Right atrium auricular region (tissue), 2 donors: Measurements from ENCODE around the gene RNF4. TPM values are rescaled to one million over a fixed set of nuclear protein-coding genes. Genes with fewer than 3 reads are reported as not detected.

Experiments
- DNase-seq: peaks from one replicate; pipeline ENCODE4 v3.0.0-alpha.2; 2019; ENCODE audit warnings: low spot score
- H3K27ac ChIP-seq, 2 donors: fragments of 200-600 bp; sonication (generic); 1 replicate in 1 of 2; 2 replicates in 1 of 2; pipeline ENCODE4 v1.5.1; 2016 to 2019
- H3K27me3 ChIP-seq, 2 donors: fragments of 200-600 bp; sonication (generic); one replicate each; pipeline versions ENCODE4 v1.5.1 to v1.6.0; 2017 to 2019
- H3K36me3 ChIP-seq: fragments of 200-600 bp; sonication (generic); one replicate; pipeline ENCODE4 v1.5.1; 2016
- H3K4me1 ChIP-seq, 2 donors: fragments of 200-600 bp; sonication (generic); one replicate each; pipeline versions ENCODE4 v1.5.1 to v1.6.0; 2017 to 2019
- H3K4me3 ChIP-seq, 2 donors: fragments of 200-600 bp; sonication (generic); 1 replicate in 1 of 2; 2 replicates in 1 of 2; pipeline ENCODE4 v1.5.1; 2017 to 2019; ENCODE audit warnings: mild to moderate bottlenecking in 1 of 2, moderate library complexity in 1 of 2
- H3K9me3 ChIP-seq, 2 donors: fragments of 200-600 bp; sonication (generic); one replicate each; pipeline ENCODE4 v1.5.1; 2019
- CTCF ChIP-seq, 2 donors: fragments of 200-600 bp; sonication (generic); IDR thresholded peaks; one replicate each; pipeline ENCODE4 v1.5.1; 2019; ENCODE audit warnings: antibody characterized with exemption in 2 of 2
- total RNA-seq, 2 donors: library from RNA; depleted of rRNA; stranded (reverse); fragments of >200 nt; gene quantifications; one replicate each; pipeline ENCODE4 v1.1.0, GENCODE V29; 2016

RNF4 gene
- total RNA-seq, 2 donors from 2014 or later: 30.0 to 31.3 TPM

GRCh38 chr4:2424581-2424980 lies 44.3 kb upstream of the RNF4 start:
- Histone ChIP-seq H3K4me3 (no peak overlapping the region), H3K4me1 (peaks cover 0 to under 1% of the 10 kb centered on the region in 2 donors), H3K9me3 (no peaks in the 10 kb centered on the region), H3K27ac (no peak overlapping the region), H3K36me3 (no peaks in the 10 kb centered on the region), H3K27me3 (no peaks in the 10 kb centered on the region)
- no peak for DNase-seq
- TF ChIP-seq CTCF (IDR thresholded peaks at IDR 0.05): no peak

GRCh38 chr4:2425386-2426068 lies 43.4 kb upstream of the RNF4 start:
- H3K27me3 ChIP-seq: no peaks in the 10 kb centered on the region
- no peaks in the 10 kb centered on the region for H3K9me3 ChIP-seq
- no peaks in the 10 kb centered on the region for H3K4me1 ChIP-seq
- no peak for DNase-seq
- no peak overlapping the region for H3K27ac ChIP-seq
- no peaks in the 10 kb centered on the region for H3K36me3 ChIP-seq
- H3K4me3 ChIP-seq: no peak overlapping the region
- TF ChIP-seq CTCF (IDR thresholded peaks at IDR 0.05): no peak

- Histone ChIP-seq H3K4me1 (no peaks in the 10 kb centered on the region), H3K36me3 (no peaks in the 10 kb centered on the region), H3K27ac (no peak overlapping the region), H3K4me3 (no peak overlapping the region), H3K9me3 (no peaks in the 10 kb centered on the region), H3K27me3 (no peaks in the 10 kb centered on the region)
- DNase-seq: no peak
- no peak for TF ChIP-seq CTCF (IDR thresholded peaks at IDR 0.05)
These were observed 42.9 kb upstream of the RNF4 start for GRCh38 chr4:2426069-2426397.

- no peak overlapping the region for H3K27ac ChIP-seq
- no peak overlapping the region for H3K4me3 ChIP-seq
- H3K27me3 ChIP-seq: no peaks in the 10 kb centered on the region
- TF ChIP-seq CTCF (IDR thresholded peaks at IDR 0.05): no peak
- no peaks in the 10 kb centered on the region for H3K4me1 ChIP-seq
- DNase-seq: no peak
- H3K9me3 ChIP-seq: no peaks in the 10 kb centered on the region
- no peaks in the 10 kb centered on the region for H3K36me3 ChIP-seq
These were observed 42.1 kb upstream of the RNF4 start for GRCh38 chr4:2426711-2427275.

DNA sequence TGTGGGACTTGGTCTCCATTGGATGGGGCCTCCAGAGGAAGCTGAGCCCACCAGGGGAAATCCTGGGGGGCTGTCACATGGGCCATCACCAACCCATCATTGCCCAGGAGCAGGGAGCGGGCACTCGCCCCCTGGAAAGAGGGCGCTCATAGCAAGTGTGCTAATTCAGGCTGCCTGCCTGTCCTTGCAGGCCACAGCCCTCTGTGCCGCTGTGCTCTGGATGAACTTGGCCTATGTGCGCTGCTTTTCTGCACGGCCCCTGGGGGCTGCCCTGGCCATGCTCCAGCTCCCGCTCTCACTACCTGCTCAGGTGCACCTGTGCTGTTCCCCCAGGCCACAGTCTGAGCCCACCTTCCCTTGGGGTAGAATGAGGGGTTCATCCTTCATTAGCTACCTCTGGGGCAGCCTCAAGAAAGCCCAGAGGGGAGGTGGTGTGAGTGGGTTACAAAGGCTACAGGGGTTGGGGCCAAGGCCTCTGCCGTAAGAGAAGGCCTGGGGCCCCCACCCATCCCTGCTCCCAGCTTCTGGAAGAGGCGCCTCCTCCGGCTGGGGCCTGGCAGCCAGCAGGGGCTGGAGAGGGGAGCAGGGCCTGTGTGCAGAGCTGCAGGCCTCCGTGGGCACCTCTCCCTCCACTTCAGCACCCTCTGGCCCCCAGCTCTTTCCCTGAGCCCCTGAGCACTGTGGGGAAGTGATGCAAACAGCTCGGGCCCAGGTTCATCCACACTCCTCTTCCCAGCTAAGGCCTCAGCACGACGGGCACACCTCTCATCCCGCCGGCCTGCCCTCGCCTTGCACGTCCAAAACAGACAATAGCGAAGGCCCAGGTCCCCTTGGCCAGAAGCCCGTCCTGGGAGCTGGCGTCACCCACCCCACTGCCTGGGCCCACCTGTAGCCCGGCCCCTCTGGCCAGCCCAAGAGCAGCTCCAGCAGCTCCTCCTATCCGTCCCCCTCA lies 41.2 kb upstream of the RNF4 start:
- H3K9me3 ChIP-seq: no peaks in the 10 kb centered on the region
- no peak overlapping the region for H3K27ac ChIP-seq
- H3K27me3 ChIP-seq: no peaks in the 10 kb centered on the region
- no peak for DNase-seq
- no peak for TF ChIP-seq CTCF (IDR thresholded peaks at IDR 0.05)
- no peaks in the 10 kb centered on the region for H3K4me1 ChIP-seq
- H3K36me3 ChIP-seq: no peaks in the 10 kb centered on the region
- H3K4me3 ChIP-seq: no peak overlapping the region
